Fibroblast of lung (primary cell): ENCODE results near the gene GPBAR1. TPM values are rescaled to one million over a fixed set of nuclear protein-coding genes. Genes with fewer than 3 reads are reported as not detected.

Experiments
- DNase-seq, 2 donors: peaks; one replicate each; pipeline versions ENCODE4 v3.0.0 to v3.0.0-alpha.2; 2010; ENCODE audit warnings: low read depth in 2 of 2
- H2AFZ ChIP-seq: 2 replicates; pipeline ENCODE4 v1.5.1; 2012; ENCODE audit warnings: low read length, control low read depth, inconsistent platforms
- H3K27ac ChIP-seq: 2 replicates; pipeline ENCODE4 v1.5.1; 2011; ENCODE audit warnings: low read length, control low read depth; ENCODE audit not compliant: insufficient read depth
- H3K27me3 ChIP-seq: 2 replicates; pipeline ENCODE4 v1.5.1; 2011; ENCODE audit warnings: mild to moderate bottlenecking, low read length; ENCODE audit not compliant: control insufficient read depth, insufficient read depth
- H3K36me3 ChIP-seq: 2 replicates; pipeline ENCODE4 v1.5.1; 2011; ENCODE audit warnings: low read length; ENCODE audit not compliant: control insufficient read depth, insufficient read depth
- H3K4me1 ChIP-seq: 2 replicates; pipeline ENCODE4 v1.5.1; 2011; ENCODE audit warnings: low read length; ENCODE audit not compliant: control insufficient read depth, insufficient read depth; ENCODE audit errors: extremely low read depth
- H3K4me2 ChIP-seq: 2 replicates; pipeline ENCODE4 v1.5.1; 2011; ENCODE audit warnings: low read length, control low read depth; ENCODE audit not compliant: insufficient read depth; ENCODE audit errors: extremely low read depth
- H3K4me3 ChIP-seq, 4 experiments: fragments of 200-600 bp in 1 of 4; sonication (generic) in 1 of 4; replicated peaks in 1 of 4; 2 replicates each; pipeline ENCODE4 v1.5.1; 2011 to 2016; ENCODE audit warnings: low read length in 4 of 4, low read depth in 3 of 4, mild to moderate bottlenecking in 3 of 4, control low read depth in 2 of 4, inconsistent platforms in 1 of 4, mixed read lengths in 1 of 4; ENCODE audit not compliant: insufficient read depth in 1 of 4; ENCODE audit errors: control extremely low read depth in 1 of 4
- H3K79me2 ChIP-seq: 2 replicates; pipeline ENCODE4 v1.5.1; 2012; ENCODE audit warnings: mild to moderate bottlenecking, low read length, inconsistent platforms; ENCODE audit not compliant: control insufficient read depth, insufficient read depth
- H3K9ac ChIP-seq: 2 replicates; pipeline ENCODE4 v1.5.1; 2011; ENCODE audit warnings: mild to moderate bottlenecking, low read length, control low read depth; ENCODE audit not compliant: insufficient read depth
- H3K9me3 ChIP-seq: 2 replicates; pipeline ENCODE4 v1.5.1; 2012; ENCODE audit warnings: low read depth, low read length; ENCODE audit not compliant: control insufficient read depth, insufficient read depth
- H4K20me1 ChIP-seq: 2 replicates; pipeline ENCODE4 v1.5.1; 2011; ENCODE audit warnings: low read length; ENCODE audit not compliant: control insufficient read depth, insufficient read depth; ENCODE audit errors: extremely low read depth
- EZH2 ChIP-seq: IDR thresholded peaks from 2 replicates; pipeline ENCODE4 v1.5.1; 2012; ENCODE audit warnings: low read length, control low read depth, mild to moderate bottlenecking; ENCODE audit errors: missing control alignments
- polyA plus RNA-seq, 2 donors: library from polyadenylated mRNA; depleted of rRNA in 1 of 2; stranded (reverse) in 1 of 2; unstranded in 1 of 2; fragments of >200 nt; gene quantifications; 2 replicates each; pipeline ENCODE4 v1.2.1, GENCODE V29; 2011 to 2012; ENCODE audit warnings: missing spikeins in 1 of 2
- total RNA-seq: library from RNA; depleted of rRNA; stranded (reverse); fragments of >200 nt; gene quantifications from 2 replicates; pipeline ENCODE4 v1.2.1, GENCODE V29; 2014
- TF ChIP-seq, protein P1 (sequence below), 2 donors: IDR thresholded peaks in 1 of 2; conservative IDR thresholded peaks in 1 of 2; 1 replicate in 1 of 2; 2 replicates in 1 of 2; pipeline ENCODE4 v1.5.1; 2011 to 2012; ENCODE audit warnings: low read length in 2 of 2, control low read depth in 1 of 2, inconsistent platforms in 1 of 2, low read depth in 1 of 2, mild to moderate bottlenecking in 1 of 2

The GPBAR1 gene
- total and polyA plus RNA-seq, 2 donors (not counting 1 experiment from before 2014, with no cell fraction given): under 0.01 TPM; not detected in 1

- Histone ChIP-seq H4K20me1 (no peaks in the 10 kb centered on the region), H3K36me3 (peaks cover 11% of the 10 kb centered on the region), H3K4me3 (no peak overlapping the region), H3K4me1 (peaks cover 4% of the 10 kb centered on the region), H3K4me2 (no peak overlapping the region), H3K79me2 (peaks cover 16% of the 10 kb centered on the region), H3K9me3 (no peaks in the 10 kb centered on the region), H3K9ac (no peak overlapping the region), H3K27ac (no peak overlapping the region), H2AFZ (no peak overlapping the region), H3K27me3 (no peaks in the 10 kb centered on the region)
- TF ChIP-seq EZH2: no peak
- TF ChIP-seq, protein P1, sequence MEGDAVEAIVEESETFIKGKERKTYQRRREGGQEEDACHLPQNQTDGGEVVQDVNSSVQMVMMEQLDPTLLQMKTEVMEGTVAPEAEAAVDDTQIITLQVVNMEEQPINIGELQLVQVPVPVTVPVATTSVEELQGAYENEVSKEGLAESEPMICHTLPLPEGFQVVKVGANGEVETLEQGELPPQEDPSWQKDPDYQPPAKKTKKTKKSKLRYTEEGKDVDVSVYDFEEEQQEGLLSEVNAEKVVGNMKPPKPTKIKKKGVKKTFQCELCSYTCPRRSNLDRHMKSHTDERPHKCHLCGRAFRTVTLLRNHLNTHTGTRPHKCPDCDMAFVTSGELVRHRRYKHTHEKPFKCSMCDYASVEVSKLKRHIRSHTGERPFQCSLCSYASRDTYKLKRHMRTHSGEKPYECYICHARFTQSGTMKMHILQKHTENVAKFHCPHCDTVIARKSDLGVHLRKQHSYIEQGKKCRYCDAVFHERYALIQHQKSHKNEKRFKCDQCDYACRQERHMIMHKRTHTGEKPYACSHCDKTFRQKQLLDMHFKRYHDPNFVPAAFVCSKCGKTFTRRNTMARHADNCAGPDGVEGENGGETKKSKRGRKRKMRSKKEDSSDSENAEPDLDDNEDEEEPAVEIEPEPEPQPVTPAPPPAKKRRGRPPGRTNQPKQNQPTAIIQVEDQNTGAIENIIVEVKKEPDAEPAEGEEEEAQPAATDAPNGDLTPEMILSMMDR (conservative IDR thresholded peaks at IDR 0.05 in 1 of 2, IDR thresholded peaks at IDR 0.05 in 1 of 2; ENCODE audit: low read depth in 1 of 2, low read length in 2 of 2): no peak
- no peak for DNase-seq
These were observed 6.4 kb downstream of the GPBAR1 start for GRCh38 chr2:218267259-218267658.

DNA sequence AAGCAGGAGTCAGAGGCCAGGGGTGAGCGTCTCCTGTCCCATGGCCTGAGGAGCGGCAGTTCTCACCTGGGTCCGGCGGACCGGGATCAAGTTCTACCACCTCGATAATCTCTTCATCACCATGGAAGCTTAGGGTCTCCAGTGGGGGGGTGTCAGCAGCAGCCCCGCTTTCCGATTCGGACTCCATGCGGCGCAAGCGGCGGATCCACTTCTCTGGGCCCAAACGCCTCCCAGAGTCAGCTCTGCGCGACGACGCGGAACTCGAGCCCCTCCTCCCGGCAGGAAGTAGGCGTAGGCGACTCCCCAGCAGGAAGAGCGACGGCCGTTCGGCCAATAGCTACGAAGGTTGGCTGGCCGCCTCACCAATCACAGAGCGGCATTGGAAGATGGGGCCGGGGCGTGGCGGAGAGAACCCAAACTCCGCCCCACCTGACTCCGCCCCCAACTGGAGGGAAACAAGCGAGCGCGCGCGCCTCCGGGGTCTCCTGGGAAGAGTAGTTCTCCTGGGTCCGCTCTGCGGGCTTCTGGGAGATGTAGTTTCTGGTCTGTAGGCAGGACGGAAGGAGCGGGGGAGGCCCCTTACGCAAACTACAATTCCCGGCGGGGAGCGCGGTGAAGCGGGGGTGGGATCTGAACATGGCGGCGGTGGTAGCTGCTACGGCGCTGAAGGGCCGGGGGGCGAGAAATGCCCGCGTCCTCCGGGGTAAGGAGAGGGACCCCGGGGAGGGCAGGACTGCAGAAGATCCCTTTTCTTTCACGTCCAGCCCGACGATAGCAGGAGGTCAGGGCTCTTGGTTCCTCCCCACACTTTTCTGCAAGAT is 9.3 kb downstream of the GPBAR1 start, which contains the start of the genes AAMP and PNKD:
Gene AAMP (minus strand): TSS at position 238 of the 821 bp plus-strand sequence. CDS start 51 bp downstream, at position 187.
Gene PNKD (plus strand): TSS at position 620 of the 821 bp plus-strand sequence. CDS start 17 bp downstream, at position 637.
- Histone ChIP-seq H3K4me1 (peaks cover 11% of the 10 kb centered on the region), H3K9me3 (no peaks in the 10 kb centered on the region), H2AFZ (peak within 1 kb of the TSS; percentile 85), H4K20me1 (no peaks in the 10 kb centered on the region), H3K9ac (peak within 1 kb of the TSS; percentile 81), H3K4me2 (peak within 1 kb of the TSS; percentile 99), H3K36me3 (peaks cover 15% of the 10 kb centered on the region), H3K27me3 (no peaks in the 10 kb centered on the region), H3K27ac (peak within 1 kb of the TSS; percentile 91), H3K4me3 (peak within 1 kb of the TSS; percentile 90 to 97 (median 94)), H3K79me2 (peaks cover 16% of the 10 kb centered on the region)
- TF ChIP-seq EZH2: no peak
- TF ChIP-seq, protein P1 (conservative IDR thresholded peaks at IDR 0.05 in 1 of 2, IDR thresholded peaks at IDR 0.05 in 1 of 2; ENCODE audit: low read depth in 1 of 2, low read length in 2 of 2): no peak
- peak; percentile 99 for DNase-seq

DNA sequence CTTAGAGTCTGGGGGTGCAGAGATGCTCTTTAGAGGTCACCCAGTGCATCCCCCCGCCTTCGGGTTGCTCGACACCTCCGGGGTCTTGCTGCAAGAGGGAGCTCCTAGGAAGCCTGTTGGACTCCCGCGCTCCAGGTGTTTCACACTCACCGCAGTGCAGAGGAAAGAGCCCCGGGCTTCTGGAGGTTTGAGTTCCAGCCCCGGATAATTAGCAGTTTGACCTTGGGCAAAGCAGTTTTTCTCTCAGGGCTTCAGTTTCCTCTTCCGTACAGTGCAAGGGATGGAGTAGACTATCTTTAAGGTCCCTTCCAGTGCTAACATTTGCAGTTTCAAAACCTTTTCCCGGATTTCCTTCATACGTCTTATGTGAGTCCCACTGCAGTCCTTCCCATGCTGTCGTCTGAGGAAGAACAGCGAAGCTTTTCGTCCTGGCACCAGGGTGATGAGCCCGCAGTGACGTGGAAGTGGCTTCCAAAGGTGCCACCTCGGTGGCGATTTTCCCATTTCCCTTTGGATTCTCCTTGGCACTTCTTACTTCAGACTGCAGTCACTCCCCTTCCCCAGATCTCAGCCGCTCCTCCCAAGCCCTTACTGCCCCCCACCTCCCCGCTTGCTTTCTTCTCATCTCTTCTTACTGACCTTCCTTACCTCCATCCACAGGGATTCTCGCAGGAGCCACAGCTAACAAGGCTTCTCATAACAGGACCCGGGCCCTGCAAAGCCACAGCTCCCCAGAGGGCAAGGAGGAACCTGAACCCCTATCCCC is 10.1 kb downstream of the GPBAR1 start:
- Histone ChIP-seq H3K36me3 (peaks cover 15% of the 10 kb centered on the region), H3K79me2 (peaks cover 16% of the 10 kb centered on the region), H3K9ac (peak overlapping the region; percentile 39), H3K27ac (peak overlapping the region; percentile 30), H3K4me2 (peak overlapping the region; percentile 97), H3K9me3 (no peaks in the 10 kb centered on the region), H4K20me1 (no peaks in the 10 kb centered on the region), H3K4me1 (peaks cover 11% of the 10 kb centered on the region), H3K4me3 (peak overlapping the region; percentile 78 to 96 (median 87)), H3K27me3 (no peaks in the 10 kb centered on the region), H2AFZ (peak overlapping the region; percentile 15)
- TF ChIP-seq EZH2: no peak
- TF ChIP-seq, protein P1 (conservative IDR thresholded peaks at IDR 0.05 in 1 of 2, IDR thresholded peaks at IDR 0.05 in 1 of 2; ENCODE audit: low read depth in 1 of 2, low read length in 2 of 2): no peak
- no peak for DNase-seq
